HG03378 (cell line): ENCODE data around the gene PDE6C.

Source experiments
- ATAC-seq: cut with Tn5 transposase; IDR thresholded peaks from one replicate; pipeline ENCODE4 v1.9.1; 2021; ENCODE audit warnings: mild to moderate bottlenecking, moderate library complexity; ENCODE audit not compliant: unreplicated experiment

Gene PDE6C

DNA sequence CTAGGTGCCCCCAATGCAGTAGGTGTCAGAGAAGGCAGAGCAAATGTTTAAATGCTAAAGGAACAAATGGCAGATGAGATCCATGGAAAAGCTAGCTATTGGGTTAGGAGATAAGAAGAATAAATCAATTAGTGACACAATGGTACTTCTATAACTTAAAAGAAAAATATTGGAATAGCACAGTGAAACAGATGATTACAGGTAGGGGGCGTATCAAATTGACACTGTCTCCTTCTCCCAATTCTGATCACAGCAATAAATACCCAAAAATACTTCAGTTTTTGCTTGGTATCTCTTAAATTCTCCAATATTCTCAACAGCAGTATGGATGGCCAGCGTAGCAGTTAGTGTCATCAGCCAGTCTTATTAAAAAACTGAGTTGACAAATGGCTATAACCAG lies 84.9 kb downstream of the PDE6C start:
- no peak for ATAC-seq

DNA sequence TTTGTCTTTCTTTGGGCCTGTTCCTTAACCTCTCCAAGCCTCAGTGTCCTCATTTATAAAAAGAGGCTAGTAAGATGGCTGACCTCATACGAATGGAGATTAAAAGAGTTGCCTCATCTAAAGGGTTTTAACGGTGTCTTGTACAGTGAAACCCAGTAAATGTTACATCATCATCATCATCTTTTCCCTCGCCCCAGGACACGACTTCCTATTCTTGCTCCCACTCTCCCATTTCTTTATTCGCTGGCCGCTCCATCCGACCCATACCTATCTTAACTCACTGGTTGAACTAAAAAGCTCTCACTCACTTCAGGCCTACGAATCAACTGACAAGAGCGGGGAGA lies 89.5 kb downstream of the PDE6C start:
- peak; percentile 19 for ATAC-seq

DNA sequence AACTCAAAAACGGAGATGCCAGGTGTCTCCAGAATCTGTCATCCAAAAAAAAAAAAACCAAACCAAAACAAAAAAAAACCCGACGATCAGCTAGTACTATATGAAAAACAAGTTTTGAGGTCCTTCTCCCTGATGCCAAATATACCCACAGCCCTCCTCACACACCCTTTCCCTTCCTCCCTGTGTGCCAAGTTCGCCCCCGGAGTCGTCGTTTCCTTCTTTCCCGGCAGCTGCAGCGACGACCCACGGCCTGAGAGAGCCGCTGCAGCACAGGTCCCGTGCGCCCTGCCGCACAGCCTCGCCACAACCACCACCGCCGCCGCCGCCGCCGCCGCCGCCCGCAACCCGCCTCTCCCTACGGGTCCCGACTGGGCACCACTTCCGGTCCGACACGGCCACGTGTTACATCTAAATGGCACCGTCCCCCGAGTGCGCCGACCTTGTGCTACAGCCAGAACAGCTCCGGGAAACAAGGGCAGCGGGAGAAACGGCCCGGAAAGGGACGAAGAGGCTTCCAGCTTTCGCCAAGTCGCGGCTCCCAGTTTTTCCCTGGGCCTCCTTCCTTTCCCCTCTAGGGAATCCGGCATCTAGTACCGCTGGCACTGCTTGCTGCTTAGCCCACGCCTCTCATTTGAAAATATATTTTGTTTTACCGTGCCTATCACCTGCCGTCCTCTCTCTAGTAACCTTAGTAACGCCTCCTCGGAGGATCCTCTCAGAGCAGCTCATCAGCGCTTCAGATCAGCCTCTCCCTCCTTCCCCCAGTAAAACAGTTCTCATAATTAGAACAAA lies 90.1 kb downstream of the PDE6C start, which contains the start of gene FRA10AC1:
TSS of gene FRA10AC1 (minus strand) at position 383 of the 792 bp plus-strand sequence. CDS start 2,486 bp downstream, outside the sequence.
- ATAC-seq, result peak; percentile 67

DNA sequence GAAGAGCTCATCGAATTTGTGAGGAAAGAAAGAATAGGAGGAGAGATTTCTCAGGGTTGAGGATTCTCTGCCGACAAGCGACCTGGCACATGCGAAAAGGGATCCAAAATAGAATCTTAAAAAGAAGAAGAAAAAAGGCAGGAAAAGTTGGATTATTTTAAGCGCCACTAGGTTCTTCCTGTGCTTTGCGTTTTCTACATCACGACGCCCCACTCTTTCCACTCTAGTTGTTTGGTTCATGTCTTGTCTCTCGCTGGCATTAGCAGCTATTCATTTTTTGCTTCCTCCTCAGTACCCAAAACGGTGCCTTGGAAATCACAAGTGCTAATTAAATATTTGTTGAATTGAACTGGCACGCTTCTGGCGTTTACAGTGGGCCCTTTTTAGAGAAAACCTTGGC lies 90.7 kb downstream of the PDE6C start:
- ATAC-seq, result peak; percentile 10

DNA sequence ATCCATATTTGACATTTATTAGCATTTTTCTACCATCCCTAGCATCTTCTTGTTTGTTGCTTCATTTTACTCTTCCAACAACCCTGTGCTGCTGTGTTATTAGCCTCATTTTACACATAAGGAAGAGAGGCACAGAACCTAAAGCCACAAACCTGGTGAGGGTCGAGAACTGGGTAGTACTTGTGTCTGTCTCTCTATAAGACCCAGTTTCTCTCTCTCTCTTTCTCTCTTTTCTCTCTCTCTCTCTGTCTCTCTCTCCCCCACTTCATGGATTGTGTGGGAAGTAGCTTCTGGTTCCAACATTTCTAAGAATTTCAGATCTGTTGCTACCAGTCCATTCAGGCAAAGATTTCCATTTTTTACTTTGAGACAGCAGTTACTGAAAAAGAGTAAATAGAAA lies 91.5 kb downstream of the PDE6C start:
- ATAC-seq, result no peak

DNA sequence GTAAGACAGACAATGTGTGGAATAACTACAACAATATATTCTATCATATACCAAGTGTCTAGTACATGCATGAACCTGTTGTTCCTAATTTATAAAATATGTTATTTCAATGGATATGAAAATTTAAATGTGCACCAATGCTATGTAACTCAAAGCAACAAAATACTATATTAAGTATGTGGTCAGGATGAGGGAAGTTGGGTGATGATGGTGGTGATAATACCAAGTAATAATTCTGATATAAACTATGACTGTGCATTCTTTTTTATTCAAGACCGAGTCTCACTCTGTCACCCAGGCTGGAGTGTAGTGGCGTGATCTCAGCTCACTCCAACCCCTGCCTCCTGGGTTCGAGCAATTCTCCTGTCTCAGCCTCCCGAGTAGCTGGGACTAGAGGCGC lies 92.1 kb downstream of the PDE6C start:
- ATAC-seq, result no peak

DNA sequence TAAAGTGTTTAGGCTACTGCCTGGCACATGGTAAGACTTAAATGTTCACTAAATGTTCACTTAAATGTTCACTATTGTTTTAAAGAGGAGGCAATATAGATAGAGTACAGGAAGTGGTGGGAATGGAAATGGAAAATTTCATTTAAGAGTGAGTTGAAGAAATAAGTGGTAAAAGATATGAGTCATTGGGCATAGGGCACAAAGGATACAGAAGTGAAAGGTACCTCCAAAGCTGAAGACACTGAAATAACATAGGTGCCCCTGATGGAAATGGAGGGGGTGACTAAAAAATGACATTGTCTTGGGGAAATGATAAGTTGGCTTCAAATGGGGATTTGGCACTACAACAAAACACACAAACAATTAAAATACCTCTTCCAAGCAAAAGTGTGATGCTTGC lies 95.3 kb downstream of the PDE6C start:
- ATAC-seq, result no peak

DNA sequence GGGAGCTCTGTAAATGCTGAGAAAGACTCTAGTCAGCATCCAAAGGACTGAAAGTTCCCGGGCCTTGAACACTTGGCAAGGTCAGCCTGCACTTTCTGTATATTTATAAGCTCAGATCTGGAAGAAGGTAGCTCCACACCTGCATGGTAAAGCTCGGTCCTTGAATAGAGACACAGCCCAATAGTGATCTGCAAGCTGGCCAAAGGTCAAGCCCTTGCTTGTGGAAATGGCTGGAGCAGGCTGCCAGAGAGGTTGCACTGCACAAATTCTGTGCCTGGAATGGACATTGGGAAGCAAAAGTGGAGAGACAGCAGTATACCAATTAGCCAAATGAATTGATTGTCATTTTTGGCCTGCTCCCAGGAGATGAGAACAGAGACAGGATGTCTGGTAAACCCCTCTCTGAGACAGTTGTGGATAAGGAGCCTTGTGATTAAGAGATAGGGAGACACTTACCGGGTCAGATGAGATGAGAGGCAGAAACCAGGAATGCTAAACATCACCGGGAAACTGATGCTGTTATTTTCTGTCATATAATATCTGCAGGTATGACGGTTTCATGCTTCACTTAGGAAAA lies 98.1 kb downstream of the PDE6C start:
- ATAC-seq, result no peak

DNA sequence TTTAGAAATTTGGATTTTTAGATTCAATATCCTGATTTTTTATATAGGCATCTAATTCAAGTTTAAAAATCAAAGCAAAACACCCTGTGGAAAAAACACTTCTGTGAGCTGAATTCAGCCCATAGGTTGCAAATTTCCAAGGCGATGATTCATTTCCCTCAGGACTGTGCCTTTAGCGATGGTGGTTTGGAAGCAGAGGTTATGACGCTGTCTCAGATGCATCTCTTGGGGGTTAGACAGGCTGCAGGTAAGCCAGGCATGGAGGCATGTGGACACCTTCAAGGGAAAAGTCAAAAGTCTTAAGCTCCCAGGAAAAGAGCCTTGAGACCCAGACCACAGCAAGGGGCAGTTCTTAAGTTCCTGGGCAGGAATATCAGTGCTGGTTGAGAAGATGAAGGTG lies 99.6 kb downstream of the PDE6C start:
- no peak for ATAC-seq

DNA sequence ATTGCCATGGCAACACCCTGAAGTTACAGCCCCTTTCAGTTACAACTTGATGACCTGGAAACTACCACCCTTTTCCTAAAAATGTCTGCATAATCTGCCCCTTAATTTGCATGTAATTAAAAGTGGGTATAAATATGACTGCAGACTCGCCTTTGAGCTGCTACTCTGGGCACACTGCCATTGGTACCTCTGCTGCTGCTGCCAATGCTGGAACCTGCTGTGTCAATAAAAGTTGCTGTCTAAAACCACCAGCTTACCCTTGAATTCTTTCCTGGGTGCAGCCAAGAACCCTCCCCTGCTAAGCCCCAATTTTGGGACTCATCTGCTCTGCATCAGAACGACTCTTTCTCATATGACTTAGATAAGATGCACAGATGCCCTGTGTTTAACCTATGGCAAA lies 100.3 kb downstream of the PDE6C start:
- ATAC-seq, result no peak

DNA sequence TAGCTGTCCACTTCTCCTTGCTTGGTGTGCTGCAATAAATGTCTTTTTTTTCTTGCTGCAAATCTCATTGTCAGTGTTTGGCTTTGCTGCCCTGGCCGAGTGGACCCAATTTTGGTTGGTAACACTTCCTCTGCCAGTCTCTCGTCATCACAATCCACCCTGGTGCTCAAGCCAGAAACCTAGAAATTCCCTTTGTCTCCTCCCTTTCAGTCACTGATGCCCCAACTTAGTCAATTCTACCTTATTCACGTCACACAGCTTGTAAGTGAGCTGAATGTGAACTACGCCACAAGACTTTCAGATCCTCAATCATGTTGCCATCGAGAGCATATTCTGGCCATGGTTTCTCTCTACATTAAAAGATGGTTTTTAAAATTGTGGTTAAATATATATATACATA lies 103.0 kb downstream of the PDE6C start:
- ATAC-seq, result peak; percentile 92
